GM18505 (cell line): Measurements from ENCODE around the gene IFNA1.
A peak's percentile ranks its signal among the peaks of the same experiment; 100 is the strongest.

Experiments
- ATAC-seq: cut with Tn5 transposase; IDR thresholded peaks from one replicate; pipeline ENCODE4 v1.9.1; 2021; ENCODE audit not compliant: unreplicated experiment
- POLR2A ChIP-seq: IDR thresholded peaks from 4 replicates; pipeline ENCODE4 v1.6.1; 2011; ENCODE audit warnings: borderline replicate concordance; ENCODE audit not compliant: insufficient read depth, insufficient read length; ENCODE audit errors: extremely low read depth

Gene IFNA1

GRCh38 chr9:21461377-21461776, 21.1 kb downstream of the IFNA1 start:
- TF ChIP-seq POLR2A = no peak
- ATAC-seq = no peak

DNA sequence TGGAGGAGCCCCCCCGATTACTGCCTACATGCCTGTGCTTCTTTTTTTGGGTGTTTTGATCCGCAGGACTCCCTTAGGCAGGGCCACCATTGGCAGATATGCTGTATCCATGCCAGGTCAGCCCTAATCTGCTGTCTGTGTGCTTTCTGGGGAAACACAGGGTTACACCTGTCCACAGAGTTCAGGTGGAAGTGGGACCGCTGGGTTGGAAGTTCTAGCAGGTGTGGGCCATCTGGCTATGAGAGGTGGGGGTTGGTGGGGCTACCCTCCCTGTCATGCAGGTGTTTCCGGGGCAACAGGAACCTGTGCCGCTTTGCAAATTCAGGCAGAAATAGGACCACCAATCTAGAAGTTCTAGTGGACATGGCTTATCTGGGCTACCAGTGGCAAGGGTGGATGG, 24.9 kb downstream of the IFNA1 start:
- ATAC-seq = no peak
- no peak for TF ChIP-seq POLR2A

DNA sequence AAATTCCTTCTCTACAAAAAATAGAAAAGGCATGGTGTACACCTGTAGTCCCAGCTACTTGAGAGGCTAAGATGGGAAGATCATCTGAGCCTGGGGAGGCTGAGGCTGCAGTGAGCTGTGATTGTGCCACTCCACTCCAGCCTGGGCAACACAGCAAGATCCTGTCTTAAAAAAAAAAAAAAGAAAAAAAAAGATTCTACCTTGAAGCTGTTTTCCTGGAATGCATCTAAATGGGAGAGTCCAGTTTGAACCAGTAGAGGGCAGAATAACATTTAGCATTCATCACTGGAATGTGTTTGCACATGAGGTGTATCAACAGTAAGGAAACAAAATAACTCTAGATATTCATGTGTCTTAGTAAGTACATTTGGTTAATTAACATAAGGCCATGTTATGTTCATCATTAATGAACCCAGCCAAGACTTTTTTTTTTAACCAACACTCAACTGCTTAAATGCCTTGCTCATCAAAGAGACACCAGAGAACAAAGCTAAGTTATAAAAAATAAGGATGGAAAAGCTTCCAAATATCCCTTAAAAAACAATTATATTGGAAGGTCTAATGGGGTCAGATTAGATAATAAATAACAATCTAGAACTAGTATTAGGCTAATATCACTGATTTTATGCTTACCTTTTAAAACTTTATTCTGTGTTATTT, 25.8 kb downstream of the IFNA1 start:
- ATAC-seq = peak; percentile 71
- TF ChIP-seq POLR2A = no peak

GRCh38 chr9:21470126-21470525, 29.9 kb downstream of the IFNA1 start:
- ATAC-seq = no peak
- no peak for TF ChIP-seq POLR2A

GRCh38 chr9:21473236-21473635, 33.0 kb downstream of the IFNA1 start:
- no peak for ATAC-seq

GRCh38 chr9:21477466-21477865, 37.2 kb downstream of the IFNA1 start:
- TF ChIP-seq POLR2A = no peak
- ATAC-seq = no peak

More at GRCh38 chr9:21473236-21473635, 33.0 kb downstream of the IFNA1 start:
- TF ChIP-seq POLR2A = no peak

DNA sequence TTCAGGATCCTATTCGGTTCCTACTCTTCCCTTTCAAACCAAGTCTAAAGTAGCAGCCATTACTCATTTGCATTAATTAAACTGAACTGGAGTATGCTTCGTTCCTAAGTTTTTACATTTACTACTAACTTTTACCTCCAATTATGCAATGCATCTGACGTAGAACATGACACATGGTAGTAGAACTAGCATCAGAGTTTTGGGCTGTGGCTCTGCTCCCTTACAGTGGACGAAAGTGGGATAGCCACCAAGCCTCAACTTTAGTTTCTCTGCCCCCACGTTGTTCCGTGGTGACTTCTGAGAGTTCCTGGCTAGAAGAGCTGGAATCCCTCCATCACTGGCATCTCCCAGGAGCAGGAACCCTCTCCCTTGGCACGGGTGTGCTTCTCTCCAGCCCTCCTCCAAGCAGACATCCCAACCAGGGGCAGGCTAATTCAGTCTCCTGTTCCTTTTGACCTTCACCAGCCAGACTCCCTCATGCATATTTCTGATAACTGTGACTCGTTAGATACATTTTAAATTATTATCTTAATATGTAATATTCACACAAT, 39.0 kb downstream of the IFNA1 start:
- TF ChIP-seq POLR2A = no peak
- no peak for ATAC-seq

DNA sequence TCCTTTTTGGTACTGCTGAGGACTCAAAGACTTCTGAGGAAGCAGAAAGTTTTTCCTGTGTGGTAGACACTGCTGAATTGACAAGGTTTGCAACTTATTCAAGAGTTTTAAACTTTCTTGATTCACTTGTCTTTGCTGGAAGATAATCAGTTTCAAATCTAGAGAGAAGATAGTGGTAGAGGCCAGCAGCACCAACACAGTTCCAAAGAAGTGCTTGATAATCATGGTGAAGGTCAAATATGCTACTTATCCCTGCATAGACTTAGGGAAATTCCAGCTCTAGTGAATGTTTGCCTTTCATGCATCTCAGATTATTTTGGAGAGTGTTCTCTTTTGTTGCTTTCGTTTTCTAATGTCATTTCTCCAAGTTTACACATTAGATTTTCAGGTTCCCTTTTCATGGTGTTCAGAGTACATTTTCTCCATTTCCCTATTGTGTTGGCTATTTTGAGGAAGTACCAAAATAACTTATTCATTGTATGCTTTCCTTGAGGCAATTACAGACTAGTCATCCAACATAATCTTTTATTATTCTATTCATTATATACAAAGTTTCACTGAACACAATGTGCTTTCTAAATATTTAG, 41.3 kb downstream of the IFNA1 start:
- no peak for TF ChIP-seq POLR2A
- ATAC-seq = no peak

DNA sequence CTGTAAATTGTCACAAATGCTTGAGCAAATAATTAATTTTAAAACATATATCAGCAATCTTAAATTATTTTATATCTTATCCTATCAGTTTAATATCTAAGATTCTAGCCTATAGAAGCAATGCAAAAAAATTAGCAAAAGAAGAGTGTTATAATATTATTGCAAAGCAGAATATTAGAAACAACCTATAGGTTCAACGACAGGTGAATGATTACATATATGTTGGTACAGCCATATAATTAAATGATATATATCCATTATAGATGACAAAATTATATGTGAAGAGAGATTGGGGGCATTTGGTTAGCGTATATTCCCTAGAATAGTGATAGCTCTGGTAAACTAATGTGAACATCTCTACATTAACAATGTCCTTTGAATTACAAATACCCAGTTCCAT, 42.0 kb downstream of the IFNA1 start, which contains the start of gene IFNE:
Gene IFNE, minus strand, starts transcription at position 101 of the 400 bp plus-strand sequence. CDS start 619 bp downstream, outside the sequence.
- TF ChIP-seq POLR2A = no peak
- ATAC-seq = no peak
